HepG2 (cell line): ENCODE results near the gene CALML6. TPM values are rescaled to one million over a fixed set of nuclear protein-coding genes. Genes with fewer than 3 reads are reported as not detected.

ENCODE experiments used
- CBX5 ChIP-seq: sonication (generic); formaldehyde crosslinking; IDR thresholded peaks from 2 replicates; pipeline ENCODE4 v1.4.0; 2020; ENCODE audit warnings: missing genetic modification reagents, borderline replicate concordance
- KAT7 ChIP-seq: IDR thresholded peaks from 2 replicates; pipeline ENCODE4 v1.6.1; 2018; ENCODE audit warnings: borderline replicate concordance, missing compliant biosample characterization
- NFYB ChIP-seq: sonication (generic); formaldehyde crosslinking; IDR thresholded peaks from 2 replicates; pipeline ENCODE4 v1.4.0; 2020; ENCODE audit warnings: missing genetic modification reagents
- PTBP1 ChIP-seq: fragments of 200-400 bp; formaldehyde crosslinking; IDR thresholded peaks from 2 replicates; pipeline ENCODE4 v1.6.1; 2018; ENCODE audit warnings: low read length, low read depth; ENCODE audit not compliant: poor library complexity, severe bottlenecking
- RAD51 ChIP-seq: fragments of 450-650 bp; IDR thresholded peaks from 2 replicates; pipeline ENCODE4 v1.6.1; 2016; ENCODE audit warnings: borderline replicate concordance
- REL ChIP-seq: sonication (generic); formaldehyde crosslinking; conservative IDR thresholded peaks from 2 replicates; pipeline ENCODE4 v1.8.0; 2022; ENCODE audit warnings: mild to moderate bottlenecking, missing genetic modification reagents, moderate library complexity
- SIX1 ChIP-seq: sonication (generic); formaldehyde crosslinking; IDR thresholded peaks from 2 replicates; pipeline ENCODE4 v1.4.0; 2020; ENCODE audit warnings: missing genetic modification reagents, borderline replicate concordance
- SPEN ChIP-seq: sonication (generic); formaldehyde crosslinking; IDR thresholded peaks from 2 replicates; pipeline ENCODE4 v1.5.1; 2020; ENCODE audit warnings: low read depth, mild to moderate bottlenecking, missing genetic modification reagents
- XBP1 ChIP-seq: sonication (generic); formaldehyde crosslinking; IDR thresholded peaks from 2 replicates; pipeline ENCODE4 v1.5.0; 2020; ENCODE audit warnings: missing genetic modification reagents
- YEATS2 ChIP-seq: sonication (generic); formaldehyde crosslinking; IDR thresholded peaks from 2 replicates; pipeline ENCODE4 v1.4.0; 2020; ENCODE audit warnings: missing genetic modification reagents, borderline replicate concordance
- ZNF30 ChIP-seq: sonication (generic); formaldehyde crosslinking; IDR thresholded peaks from 2 replicates; pipeline ENCODE4 v1.5.0; 2020; ENCODE audit warnings: mild to moderate bottlenecking, missing genetic modification reagents
- ZNF326 ChIP-seq: sonication (generic); formaldehyde crosslinking; IDR thresholded peaks from 2 replicates; pipeline ENCODE4 v1.4.0; 2020; ENCODE audit warnings: missing genetic modification reagents, borderline replicate concordance
- ZNF530 ChIP-seq: sonication (generic); formaldehyde crosslinking; IDR thresholded peaks from 2 replicates; pipeline ENCODE4 v1.5.0; 2020; ENCODE audit warnings: low read depth, mild to moderate bottlenecking, missing genetic modification reagents
- ZNF563 ChIP-seq: sonication (generic); formaldehyde crosslinking; IDR thresholded peaks from 2 replicates; pipeline ENCODE4 v1.8.0; 2022; ENCODE audit warnings: mild to moderate bottlenecking, moderate library complexity, missing genetic modification reagents
- ZNF577 ChIP-seq: sonication (generic); formaldehyde crosslinking; IDR thresholded peaks from 2 replicates; pipeline ENCODE4 v1.4.0; 2020; ENCODE audit warnings: mild to moderate bottlenecking, low read depth, missing genetic modification reagents, borderline replicate concordance
- polyA plus RNA-seq, 8 experiments: library from polyadenylated mRNA; depleted of rRNA in 3 of 8; stranded (reverse) in 7 of 8; unstranded in 1 of 8; fragments of >200 nt; fragmentation: Illumina TruSeq in 4 of 8; extraction: Trizol in 4 of 8; gene quantifications; 2 replicates each; pipeline versions ENCODE4 v1.2.1 to v1.2.3, GENCODE V29; 2011 to 2016; ENCODE audit warnings: low read depth in 4 of 8, missing spikeins in 1 of 8, mixed read lengths in 1 of 8; ENCODE audit not compliant: insufficient read depth in 1 of 8
- total RNA-seq, 5 experiments: library from RNA; depleted of rRNA; stranded (reverse); fragments of >200 nt; fragmentation: Illumina TruSeq; extraction: Trizol; gene quantifications; 2 replicates each; pipeline ENCODE4 v1.2.3, GENCODE V29; 2016; ENCODE audit warnings: low read depth in 1 of 5
- TF ChIP-seq, protein P1 (sequence below): sonication (generic); formaldehyde crosslinking; IDR thresholded peaks from 2 replicates; pipeline ENCODE4 v1.4.0; 2020; ENCODE audit warnings: missing genetic modification reagents
- TF ChIP-seq, protein P2 (sequence below): sonication (generic); formaldehyde crosslinking; IDR thresholded peaks from 2 replicates; pipeline ENCODE4 v1.5.1; 2020; ENCODE audit warnings: missing genetic modification reagents, mild to moderate bottlenecking, borderline replicate concordance
- TF ChIP-seq, protein P3 (sequence below): sonication (generic); formaldehyde crosslinking; IDR thresholded peaks from 2 replicates; pipeline ENCODE4 v1.5.0; 2020; ENCODE audit warnings: mild to moderate bottlenecking, missing genetic modification reagents
- TF ChIP-seq, protein P4 (sequence below): sonication (generic); formaldehyde crosslinking; IDR thresholded peaks from 2 replicates; pipeline ENCODE4 v1.8.1; 2023; ENCODE audit warnings: mild to moderate bottlenecking, missing genetic modification reagents, borderline replicate concordance
- TF ChIP-seq, protein P5 (sequence below): sonication (generic); formaldehyde crosslinking; IDR thresholded peaks from 2 replicates; pipeline ENCODE4 v1.5.0; 2020; ENCODE audit warnings: mild to moderate bottlenecking, missing genetic modification reagents, moderate library complexity

Gene CALML6
- total and polyA plus RNA-seq, 2 of the 13 experiments (the other 11 are each of a cell fraction or from before 2014, with no cell fraction given): 0.11 to 0.12 TPM

DNA sequence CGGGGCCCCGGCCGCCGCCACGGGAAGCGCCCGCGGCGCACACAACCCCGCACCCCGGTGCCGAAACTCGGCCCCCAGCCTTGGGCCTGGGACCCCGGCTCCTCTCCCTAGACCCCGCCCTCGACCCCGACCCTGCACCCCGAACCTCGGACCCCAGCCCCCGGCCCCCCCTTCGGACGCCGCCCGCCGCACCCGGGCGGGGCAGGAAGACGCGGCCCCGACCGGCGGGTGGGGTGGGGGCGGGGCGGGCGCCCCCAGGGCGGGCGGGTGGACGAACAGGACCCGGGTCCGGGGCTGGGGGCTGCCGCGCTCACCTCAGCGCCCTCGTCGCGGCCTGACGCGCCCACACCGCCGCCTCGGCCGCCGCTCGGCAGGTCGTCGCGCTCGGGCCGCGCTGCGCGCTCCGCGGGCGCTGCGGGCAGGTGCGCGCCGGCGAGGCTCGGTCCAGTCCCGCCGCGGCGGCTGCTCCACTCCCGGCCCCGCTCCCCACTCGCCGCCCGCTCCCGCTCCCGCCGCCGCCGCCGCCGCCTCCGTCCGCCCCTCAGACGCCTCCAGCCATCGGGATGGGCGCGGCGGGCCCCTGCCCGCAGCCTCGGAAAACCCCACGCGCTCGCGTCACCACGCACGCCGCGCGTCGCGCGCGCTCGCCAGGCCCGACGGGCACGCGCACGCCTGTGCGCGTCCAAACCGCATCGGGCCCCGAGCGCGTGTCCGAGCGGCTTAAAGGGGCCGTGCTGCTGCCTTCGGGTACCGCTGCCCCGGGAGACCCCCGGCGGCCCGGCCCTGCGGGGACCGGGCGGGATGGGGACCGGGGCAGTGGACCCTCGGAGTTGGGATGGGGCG, 24.3 kb upstream of the CALML6 start, which contains the start of gene GNB1 (continued):
- peak; percentile 54; the same call in 1 of the 2 replicates for TF ChIP-seq ZNF563
- no peak for TF ChIP-seq XBP1 (CRISPR knock-in tag)
- no peak for TF ChIP-seq ZNF326
- TF ChIP-seq RAD51: no peak
- no peak for TF ChIP-seq REL (CRISPR knock-in tag)
- TF ChIP-seq ZNF577 (CRISPR knock-in tag): no peak
- TF ChIP-seq NFYB (CRISPR knock-in tag): no peak
- TF ChIP-seq, protein P1, sequence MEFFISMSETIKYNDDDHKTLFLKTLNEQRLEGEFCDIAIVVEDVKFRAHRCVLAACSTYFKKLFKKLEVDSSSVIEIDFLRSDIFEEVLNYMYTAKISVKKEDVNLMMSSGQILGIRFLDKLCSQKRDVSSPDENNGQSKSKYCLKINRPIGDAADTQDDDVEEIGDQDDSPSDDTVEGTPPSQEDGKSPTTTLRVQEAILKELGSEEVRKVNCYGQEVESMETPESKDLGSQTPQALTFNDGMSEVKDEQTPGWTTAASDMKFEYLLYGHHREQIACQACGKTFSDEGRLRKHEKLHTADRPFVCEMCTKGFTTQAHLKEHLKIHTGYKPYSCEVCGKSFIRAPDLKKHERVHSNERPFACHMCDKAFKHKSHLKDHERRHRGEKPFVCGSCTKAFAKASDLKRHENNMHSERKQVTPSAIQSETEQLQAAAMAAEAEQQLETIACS: peak; percentile 97
- TF ChIP-seq, protein P2, sequence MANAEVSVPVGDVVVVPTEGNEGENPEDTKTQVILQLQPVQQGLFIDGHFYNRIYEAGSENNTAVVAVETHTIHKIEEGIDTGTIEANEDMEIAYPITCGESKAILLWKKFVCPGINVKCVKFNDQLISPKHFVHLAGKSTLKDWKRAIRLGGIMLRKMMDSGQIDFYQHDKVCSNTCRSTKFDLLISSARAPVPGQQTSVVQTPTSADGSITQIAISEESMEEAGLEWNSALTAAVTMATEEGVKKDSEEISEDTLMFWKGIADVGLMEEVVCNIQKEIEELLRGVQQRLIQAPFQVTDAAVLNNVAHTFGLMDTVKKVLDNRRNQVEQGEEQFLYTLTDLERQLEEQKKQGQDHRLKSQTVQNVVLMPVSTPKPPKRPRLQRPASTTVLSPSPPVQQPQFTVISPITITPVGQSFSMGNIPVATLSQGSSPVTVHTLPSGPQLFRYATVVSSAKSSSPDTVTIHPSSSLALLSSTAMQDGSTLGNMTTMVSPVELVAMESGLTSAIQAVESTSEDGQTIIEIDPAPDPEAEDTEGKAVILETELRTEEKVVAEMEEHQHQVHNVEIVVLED: peak; percentile 97
- TF ChIP-seq PTBP1: no peak
- TF ChIP-seq, protein P3, sequence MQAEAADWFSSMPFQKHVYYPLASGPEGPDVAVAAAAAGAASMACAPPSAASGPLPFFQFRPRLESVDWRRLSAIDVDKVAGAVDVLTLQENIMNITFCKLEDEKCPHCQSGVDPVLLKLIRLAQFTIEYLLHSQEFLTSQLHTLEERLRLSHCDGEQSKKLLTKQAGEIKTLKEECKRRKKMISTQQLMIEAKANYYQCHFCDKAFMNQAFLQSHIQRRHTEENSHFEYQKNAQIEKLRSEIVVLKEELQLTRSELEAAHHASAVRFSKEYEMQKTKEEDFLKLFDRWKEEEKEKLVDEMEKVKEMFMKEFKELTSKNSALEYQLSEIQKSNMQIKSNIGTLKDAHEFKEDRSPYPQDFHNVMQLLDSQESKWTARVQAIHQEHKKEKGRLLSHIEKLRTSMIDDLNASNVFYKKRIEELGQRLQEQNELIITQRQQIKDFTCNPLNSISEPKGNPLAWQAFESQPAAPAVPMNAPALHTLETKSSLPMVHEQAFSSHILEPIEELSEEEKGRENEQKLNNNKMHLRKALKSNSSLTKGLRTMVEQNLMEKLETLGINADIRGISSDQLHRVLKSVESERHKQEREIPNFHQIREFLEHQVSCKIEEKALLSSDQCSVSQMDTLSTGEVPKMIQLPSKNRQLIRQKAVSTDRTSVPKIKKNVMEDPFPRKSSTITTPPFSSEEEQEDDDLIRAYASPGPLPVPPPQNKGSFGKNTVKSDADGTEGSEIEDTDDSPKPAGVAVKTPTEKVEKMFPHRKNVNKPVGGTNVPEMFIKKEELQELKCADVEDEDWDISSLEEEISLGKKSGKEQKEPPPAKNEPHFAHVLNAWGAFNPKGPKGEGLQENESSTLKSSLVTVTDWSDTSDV (CRISPR knock-in tag): no peak
- no peak for TF ChIP-seq KAT7 (CRISPR knock-in tag)
- TF ChIP-seq SPEN (CRISPR knock-in tag): peak; percentile 51; the same call in 1 of the 2 replicates
- no peak for TF ChIP-seq CBX5 (CRISPR knock-in tag)
- no peak for TF ChIP-seq SIX1
- no peak for TF ChIP-seq ZNF30 (CRISPR knock-in tag)
- TF ChIP-seq ZNF530: no peak
- TF ChIP-seq, protein P4, sequence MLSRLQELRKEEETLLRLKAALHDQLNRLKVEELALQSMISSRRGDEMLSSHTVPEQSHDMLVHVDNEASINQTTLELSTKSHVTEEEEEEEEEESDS (CRISPR knock-in tag): no peak
- TF ChIP-seq YEATS2: peak; percentile 58; the same call in 1 of the 2 replicates
- TF ChIP-seq, protein P5, sequence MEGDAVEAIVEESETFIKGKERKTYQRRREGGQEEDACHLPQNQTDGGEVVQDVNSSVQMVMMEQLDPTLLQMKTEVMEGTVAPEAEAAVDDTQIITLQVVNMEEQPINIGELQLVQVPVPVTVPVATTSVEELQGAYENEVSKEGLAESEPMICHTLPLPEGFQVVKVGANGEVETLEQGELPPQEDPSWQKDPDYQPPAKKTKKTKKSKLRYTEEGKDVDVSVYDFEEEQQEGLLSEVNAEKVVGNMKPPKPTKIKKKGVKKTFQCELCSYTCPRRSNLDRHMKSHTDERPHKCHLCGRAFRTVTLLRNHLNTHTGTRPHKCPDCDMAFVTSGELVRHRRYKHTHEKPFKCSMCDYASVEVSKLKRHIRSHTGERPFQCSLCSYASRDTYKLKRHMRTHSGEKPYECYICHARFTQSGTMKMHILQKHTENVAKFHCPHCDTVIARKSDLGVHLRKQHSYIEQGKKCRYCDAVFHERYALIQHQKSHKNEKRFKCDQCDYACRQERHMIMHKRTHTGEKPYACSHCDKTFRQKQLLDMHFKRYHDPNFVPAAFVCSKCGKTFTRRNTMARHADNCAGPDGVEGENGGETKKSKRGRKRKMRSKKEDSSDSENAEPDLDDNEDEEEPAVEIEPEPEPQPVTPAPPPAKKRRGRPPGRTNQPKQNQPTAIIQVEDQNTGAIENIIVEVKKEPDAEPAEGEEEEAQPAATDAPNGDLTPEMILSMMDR (CRISPR knock-in tag): no peak
